DMS114 treated with DMSO at 0.1 percent for 48 hours (cell line): ENCODE measurements around the gene BPIFB2.
"Not testable (repeated sequence)": the region's sequence is repeated elsewhere in the genome, so short reads cannot be mapped to it uniquely, and the experiment has no call there.

Experiments
- DNase-seq: peaks from one replicate; lab custom pipeline; 2025; ENCODE audit not compliant: unreplicated experiment; lab: John Stamatoyannopoulos, UW

BPIFB2 gene, protein sequence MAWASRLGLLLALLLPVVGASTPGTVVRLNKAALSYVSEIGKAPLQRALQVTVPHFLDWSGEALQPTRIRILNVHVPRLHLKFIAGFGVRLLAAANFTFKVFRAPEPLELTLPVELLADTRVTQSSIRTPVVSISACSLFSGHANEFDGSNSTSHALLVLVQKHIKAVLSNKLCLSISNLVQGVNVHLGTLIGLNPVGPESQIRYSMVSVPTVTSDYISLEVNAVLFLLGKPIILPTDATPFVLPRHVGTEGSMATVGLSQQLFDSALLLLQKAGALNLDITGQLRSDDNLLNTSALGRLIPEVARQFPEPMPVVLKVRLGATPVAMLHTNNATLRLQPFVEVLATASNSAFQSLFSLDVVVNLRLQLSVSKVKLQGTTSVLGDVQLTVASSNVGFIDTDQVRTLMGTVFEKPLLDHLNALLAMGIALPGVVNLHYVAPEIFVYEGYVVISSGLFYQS

DNA sequence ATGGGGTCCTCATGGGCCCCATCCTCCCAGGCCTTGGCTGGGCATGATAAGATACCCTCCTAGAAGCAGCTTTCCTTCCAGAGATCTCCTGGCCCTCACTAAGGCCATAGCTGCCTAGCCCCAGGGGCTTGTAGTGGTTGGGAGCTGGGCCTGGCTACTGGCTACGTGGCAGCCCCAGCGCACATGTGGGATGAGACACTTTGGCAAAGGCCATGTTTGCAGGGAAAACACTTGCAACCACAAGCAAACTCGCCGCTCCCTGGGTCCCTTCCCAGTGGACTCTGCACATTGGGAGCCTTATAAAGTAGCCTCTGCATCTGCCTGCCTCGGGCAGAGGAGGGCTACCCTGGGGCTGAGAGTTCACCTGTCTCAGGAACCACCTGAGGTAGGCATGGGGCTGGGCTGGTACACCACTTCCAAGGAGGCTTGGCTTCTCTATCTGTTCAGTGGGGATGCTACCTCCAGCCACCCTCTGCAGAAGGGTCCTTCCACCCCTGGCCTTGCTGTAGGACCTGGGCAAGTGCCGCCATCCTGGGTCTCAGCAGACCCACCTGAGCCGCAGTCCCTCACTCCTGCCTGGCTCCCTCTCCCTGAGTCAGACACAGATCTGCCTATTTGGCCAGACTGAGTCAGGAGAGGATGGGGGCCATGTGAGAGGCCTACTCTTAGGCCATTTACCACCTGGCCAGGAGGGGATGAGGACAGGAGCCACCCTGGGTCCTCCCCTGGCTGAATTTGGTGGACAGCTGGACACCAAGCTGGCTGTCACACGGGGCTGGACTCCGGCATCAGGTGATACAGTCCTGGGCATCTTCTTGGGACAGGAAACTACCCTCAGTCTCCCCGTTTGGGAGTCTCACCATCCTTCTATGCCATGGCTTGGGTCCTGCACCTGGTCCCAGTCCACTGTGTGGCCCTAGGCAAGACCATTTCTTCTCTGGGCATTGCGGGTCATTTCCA lies at the start of gene BPIFB2:
TSS of gene BPIFB2 (plus strand) at position 329 of the 960 bp plus-strand sequence. CDS start 871 bp downstream, outside the sequence.
- DNase-seq = no peak

DNA sequence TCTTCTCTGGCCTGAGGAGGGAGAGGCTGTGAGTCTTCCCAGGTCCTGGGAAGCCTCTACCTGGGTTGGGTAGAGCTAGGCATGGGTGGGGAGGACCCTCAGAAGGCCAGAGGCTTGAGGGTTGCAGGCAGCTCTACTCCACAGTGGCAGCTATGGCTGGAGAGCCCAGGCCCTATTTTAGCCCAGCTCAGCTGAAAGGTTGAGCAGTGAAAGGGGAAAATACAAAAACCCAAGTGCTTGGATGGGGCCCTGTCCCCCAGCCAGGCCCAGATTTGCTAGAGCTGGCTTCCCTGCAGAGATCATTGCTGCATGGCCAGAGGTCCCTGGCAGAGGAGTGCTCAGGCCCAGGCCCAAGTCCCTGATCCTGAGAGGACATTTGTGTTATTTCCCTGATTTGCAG lies 48.9 kb upstream of the BPIFB2 start:
- no peak for DNase-seq

DNA sequence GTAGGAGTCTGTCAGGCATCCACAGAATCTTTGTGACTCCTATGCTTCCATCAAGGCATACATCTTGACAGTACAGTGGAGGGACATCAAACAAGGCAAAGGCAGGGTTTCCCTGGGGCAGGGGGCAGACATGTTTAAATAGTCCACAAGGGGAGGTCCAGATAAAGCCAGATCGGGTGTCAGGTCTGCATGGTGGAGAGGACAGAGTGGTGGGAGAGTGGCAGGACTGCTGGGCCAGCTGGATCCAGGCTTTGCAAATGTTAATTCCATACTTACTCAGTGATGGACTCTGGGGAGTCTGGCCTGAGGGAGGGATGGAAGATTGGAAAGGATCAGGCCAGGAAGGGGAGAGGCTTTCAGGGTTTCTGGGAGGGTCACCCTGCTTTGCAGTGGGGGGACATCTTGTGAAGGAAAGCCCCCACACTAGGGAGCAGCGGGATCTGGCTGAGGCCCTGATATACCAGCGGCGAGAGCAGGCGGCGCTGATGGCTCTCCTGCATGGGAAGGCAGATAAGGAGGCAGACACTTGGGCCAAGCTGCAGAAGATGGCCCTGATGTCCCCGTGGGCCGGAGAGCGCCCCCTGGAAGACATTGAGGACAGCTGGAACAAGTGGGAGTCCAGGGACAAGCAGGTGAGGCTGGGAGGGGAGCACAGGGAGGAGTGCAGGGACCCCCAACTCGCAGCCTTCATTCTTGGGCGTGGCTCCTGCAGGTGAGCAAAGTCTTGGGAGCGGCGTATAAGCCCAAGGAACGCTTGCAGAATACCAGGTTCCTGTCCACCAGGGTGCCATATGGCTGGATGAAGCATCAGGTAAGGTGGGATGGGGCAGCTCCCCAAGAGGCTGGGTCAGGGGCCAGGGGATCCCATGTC lies 47.9 kb upstream of the BPIFB2 start:
- no peak for DNase-seq

DNA sequence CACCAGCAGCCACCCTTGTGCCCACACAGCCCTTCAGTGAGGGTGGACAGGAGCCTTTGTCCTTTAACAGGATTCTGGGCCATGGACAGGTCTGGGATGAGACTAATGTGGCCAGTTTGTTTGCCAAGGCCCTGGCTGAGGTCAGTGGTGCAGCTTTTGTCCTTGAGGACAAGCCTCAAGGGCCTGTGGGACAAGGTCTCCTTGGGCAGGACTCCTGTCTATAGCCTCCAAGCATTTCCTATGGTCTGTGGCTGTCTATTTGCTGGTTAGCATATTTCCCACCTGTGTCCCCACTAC lies 47.3 kb upstream of the BPIFB2 start:
- no peak for DNase-seq

DNA sequence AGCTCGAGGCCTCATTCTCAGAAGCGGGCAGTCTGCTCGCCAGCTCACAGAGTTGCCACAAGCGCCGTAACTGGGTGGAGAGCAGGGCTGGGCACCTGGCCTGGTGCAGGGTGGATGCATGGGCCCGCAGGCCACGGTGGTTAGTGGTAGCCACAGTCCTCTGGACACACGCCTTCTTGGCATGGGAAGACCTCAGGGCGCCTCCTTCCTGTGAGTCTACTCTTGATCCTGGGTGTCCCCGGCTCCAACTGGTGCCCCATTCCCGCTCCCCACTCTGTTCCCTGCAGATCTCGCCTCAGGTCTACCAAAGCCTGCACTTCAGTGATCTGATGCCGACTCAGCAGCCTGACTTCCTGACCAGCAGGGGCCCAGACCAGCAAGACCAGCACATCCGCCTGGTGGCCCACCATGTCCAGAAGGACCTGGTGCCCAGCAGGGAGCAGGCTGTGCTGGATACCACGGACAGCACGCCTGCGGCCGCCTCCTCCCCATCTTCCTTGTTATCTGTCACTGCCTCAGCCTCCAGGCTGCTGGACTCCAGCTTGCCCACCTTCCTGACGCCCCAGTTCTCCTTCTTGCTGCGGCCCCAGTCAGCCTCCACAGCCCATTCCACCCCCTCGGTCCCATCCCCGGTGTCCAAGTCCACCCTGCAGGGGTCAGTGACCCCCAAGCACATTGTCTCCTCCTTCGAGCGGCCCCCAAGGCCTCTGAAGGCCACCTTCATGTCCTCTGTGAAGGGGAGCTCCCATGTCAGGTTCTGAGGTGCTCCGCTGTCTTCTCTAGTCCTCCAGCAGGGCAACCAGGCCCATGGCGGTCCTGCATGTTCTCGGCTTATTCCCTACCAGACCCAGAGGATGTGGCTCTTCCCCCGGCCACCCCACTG lies 46.4 kb upstream of the BPIFB2 start:
- no peak for DNase-seq

DNA sequence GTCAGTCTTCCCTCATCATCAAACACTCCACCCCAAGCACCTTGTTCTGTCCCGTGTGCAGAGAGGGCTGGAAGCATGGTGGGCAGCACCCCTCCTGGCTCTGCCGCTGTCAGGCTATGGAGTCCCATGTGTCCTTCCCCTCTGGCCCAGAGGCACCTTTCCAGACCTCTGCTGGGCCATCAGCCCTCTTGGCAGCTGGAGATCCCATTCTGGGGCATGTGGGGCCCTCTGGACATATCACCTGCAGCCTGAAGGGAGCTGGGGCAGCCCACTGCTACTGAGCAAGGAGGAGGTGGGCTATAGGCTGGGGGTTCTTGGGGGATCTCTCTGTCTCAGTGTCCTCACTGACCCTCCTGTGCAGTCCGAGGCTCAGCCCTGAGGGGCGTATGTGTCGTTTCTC lies 45.5 kb upstream of the BPIFB2 start:
- DNase-seq = no peak

DNA sequence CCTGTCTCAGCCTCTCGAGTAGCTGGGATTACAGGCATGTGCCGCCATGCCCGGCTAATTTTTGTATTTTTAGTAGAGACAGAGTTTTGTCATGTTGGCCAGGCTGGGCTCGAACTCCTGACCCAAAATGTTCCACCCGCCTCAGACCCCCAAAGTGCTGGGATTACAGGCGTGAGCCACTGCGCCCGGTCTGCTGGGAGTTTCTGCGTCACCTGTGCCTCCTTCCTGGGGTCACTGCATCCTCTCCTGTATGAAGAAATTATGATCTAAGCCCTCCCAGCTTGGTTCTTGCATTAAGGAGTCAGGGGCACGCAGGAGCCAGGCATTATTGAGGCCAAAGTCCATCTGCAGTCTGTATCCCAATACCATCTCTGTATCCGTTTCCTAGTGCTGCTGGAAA lies 44.9 kb upstream of the BPIFB2 start:
- not testable (repeated sequence) for DNase-seq

DNA sequence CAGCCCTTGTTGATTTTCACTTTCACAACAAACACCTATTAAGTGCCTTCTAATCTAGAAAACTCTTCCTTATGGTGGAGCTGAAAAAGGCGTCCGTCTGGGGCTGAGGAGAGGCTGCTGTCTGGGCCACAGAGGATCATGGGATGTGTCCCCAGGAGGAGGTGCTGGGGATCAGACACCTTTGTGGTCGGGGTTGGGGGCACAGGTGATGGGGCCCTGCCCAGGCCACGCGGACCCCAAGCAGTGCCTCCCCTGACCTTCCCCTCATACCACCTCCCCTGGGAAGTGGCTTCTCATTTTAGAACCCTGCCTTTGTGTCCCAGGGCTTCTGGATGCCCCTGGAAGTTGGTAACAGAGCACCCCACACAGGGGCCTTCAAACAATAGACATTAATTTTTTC lies 44.3 kb upstream of the BPIFB2 start:
- DNase-seq = no peak

DNA sequence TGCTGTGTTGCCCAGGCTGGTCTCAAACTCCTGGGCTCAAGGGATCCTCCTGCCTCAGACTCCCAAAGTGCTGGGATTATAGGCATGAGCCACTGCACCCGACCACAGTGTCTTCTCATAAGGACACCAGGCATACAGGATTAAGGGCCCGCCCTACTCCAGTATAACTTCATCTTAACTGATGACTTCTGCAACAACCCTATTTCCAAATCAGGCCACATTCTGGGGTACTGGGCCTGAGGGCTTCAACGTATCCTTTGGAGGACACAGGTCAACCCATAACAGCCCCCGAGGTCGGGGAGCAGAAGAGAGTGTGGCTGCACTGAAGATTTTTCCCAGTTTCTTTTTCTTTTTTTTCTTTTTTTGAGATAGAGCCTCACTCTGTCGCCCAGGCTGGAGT lies 42.9 kb upstream of the BPIFB2 start:
- no peak for DNase-seq

DNA sequence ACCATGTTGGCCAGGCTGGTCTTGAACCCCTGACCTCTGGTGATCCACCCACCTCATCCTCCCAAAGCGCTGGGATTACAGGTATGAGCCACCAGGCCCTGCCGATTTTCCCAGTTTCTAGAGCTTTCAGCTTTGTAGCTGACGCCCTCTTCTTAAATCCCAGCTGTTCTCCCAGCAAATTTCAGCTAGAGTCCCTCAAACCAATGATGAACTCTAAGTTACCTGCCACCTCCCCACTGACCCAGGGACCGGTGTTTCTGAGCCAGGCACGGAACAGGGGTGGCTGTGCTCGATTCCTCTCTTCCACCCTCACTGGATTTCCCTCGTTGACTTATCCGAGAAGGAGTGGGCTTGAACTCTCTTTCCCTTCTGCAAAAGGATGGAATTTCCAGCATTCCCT lies 42.4 kb upstream of the BPIFB2 start:
- no peak for DNase-seq

DNA sequence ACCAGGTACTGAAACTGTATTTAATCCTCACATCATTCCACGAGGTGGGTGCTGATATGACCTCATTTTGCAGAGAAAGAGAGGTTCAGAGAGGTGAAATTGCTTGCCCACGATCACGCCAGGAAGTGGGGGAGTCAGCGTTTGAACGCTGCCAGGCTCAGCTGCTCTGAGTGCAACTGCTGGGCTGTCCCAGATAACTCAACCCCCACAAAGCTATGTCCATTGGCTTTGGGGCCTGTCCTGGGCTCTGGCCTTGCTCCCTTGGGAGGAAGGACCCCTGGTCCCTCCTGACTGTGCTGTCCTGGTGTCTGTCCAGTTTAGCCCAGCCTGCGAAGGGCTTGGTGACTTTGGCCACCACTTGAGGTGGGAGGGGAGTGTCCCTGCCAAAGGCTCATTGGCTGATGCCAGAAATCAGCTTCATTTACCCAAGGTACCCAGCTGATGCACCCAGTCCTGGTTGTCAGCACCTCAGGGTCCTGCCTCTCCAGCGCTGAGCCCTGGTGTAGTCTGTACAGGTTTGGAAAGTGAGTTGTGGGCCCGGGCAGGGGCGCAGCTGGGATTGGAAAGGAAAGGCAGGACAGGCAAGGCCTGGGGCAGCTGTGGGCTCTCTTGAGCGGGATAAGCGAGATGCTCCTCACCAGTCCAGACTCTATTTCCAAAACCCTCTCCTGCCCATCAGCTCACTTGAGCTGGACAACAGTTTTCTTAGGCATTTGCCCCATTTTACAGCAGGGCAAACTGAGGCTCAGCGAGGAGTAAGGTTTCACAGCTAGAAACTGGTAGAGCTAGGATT lies 41.7 kb upstream of the BPIFB2 start:
- no peak for DNase-seq

DNA sequence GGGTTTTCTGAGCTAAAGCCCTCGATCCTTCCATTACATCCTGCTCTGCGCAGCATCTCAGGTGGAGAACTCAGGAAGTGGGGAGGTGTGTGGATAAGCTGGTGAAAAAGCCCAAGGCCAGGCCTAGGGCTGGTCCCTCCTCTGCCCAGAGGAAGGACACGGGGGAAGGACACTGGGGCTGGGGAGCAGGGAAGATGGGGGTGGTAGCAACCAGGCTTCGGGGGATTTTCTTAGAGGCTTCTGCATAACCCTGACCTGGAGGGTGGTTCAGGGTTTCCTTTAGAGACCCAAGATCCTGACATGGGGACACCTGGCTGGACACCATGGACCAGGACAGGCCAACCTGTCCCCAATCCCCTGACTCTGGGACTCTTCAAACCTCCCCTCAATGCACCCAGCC lies 41.1 kb upstream of the BPIFB2 start:
- no peak for DNase-seq

DNA sequence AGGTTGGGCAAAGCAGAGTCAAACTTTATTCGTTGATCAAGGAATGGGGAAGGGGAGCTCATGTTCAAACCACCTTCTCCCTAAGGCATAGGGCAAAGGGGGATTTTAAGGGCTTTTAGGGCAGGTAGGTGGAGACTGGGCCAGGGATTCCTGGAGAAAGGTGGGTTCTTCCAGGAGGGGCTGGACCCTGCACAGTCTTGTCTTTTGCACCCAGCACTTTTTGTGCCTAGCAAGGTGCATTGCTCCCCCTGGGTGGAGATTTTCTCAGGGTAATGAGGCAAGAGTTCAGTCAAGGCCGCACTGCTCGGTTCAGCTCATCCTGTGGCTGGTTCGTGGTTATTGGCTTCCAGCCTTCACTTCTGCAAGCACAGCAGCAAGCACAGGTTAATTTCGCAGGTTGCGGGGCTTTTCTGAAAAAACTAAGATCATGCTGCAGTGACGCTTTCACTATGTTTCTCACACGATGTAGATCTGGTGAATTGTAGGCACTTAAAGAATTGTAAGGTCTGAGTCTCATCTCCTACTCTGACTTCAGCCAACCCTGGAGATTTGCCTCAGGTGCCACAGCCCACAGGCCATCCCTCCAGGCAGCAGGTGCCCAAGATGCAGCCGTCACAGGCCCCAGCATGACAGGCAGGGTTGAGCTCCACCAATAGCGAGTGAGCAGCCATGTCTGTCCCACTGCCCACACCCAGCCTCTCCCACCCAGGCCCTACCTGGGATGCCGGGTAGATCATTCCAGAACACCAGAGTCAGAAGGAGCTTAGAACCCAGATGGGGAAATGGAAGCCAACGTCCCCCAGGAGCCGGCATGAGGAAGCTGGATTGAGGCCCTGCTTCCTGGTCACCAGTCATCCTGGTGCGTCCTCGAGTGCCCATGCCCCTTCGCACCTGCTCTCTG lies 40.4 kb upstream of the BPIFB2 start:
- DNase-seq = no peak

DNA sequence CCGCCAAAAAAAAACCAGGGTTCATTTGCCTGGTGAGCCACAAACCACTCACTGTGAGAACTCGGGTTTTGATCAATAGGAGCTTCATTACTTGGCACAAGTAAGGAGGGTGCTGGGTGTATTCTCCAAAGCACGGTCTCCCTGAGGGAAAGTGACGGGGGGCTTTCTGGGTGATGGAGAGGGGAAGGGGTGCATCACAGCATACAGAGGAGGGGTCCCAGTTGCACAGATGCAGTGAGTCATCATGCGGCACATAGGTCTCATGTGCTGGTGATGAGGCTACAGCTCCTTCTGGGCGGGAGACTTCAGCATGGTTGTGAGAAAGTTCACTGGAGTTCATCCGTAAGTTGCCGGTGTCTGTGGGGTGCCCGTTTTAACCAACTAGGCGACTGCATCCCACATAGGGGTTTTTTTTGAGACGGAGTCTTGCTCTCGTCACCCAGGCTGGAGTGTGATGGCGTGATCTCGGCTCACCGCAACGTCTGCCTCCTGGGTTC lies 39.5 kb upstream of the BPIFB2 start:
- no peak for DNase-seq

DNA sequence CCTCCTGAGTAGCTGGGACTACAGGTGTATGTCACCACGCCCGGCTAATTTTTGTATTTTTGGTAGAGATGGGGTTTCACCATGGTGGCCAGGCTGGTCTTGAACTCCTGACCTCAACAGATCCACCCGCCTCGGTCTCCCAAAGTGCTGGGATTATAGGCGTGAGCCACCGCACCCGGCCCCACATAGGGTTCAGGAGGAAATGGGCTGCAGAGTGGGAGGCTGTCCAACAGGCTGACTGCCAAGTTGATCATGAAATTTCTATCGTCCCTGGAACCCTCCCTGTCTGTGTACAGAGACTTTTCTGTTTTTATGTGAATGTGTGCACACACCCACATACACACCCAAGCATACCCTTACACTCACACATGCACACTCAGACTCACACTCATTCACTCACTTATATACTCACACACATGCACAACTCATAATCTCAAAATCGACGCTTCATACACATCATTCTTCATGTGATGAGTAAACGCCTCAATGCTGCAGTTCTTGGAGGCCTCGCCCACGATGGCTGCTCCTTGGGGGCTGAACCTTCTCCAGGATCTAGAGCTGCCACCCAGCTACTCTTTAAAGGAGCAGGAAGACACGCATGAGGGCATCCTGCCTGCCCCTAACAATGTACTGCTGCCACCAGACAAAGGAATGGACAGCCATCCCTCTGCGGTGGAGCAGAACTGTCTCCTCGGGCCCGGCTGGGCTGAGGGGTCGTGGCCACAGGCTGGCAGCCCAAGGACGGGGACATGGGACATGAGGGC lies 38.8 kb upstream of the BPIFB2 start:
- no peak for DNase-seq

DNA sequence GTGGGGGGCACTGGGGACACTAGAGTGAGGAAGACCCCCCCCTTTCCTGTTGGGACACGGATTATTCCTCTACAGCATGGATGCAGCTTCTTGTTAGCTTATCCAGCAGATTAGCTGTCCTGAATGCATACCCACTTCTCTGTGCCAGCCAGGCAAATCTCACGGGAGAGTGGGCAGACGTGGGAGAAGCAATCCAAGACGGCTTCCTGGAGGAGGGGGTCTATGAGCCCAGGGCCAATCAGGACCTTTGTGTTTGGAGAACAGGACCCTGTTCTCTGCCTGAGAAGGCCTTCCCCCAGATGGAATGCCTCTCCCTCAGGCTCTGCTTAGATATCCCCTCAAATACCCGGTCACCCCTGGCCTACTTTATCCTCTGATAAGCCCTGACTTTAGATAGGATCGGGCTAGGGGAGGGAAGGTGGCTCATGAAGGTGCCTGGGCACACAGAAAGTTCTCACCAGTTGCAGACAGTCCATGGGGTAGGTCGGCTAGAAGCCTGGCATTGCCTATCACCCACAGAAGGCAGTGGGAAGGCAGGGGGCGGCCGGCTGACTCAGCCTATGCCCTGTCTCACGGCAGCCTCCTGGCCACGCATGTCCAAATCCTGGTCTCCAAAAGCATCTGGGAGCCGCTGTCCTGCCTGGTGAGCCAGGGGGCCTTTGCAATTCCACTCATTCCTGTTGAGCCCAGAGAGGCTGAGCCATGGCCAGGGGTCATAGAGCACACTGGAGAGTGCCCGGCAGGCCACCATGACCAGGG lies 38.0 kb upstream of the BPIFB2 start:
- DNase-seq = no peak
